ENCODE results near the gene ITGA8.

Gene ITGA8

GRCh38 chr10:15528859-15529239 lies 190.9 kb downstream of the ITGA8 start:
- no peak for DNase-seq (ENCODE audit: low read depth, low spot score)
- Histone ChIP-seq H3K9ac (ENCODE audit: insufficient read length, low read depth) (no peak overlapping the region), H3K27me3 (ENCODE audit: insufficient read depth, insufficient read length) (no peaks in the 10 kb centered on the region), H3K4me3 (ENCODE audit: insufficient read length, low read depth) (no peak overlapping the region), H3K9me3 (ENCODE audit: insufficient read depth, low read length) (no peaks in the 10 kb centered on the region), H3K4me1 (ENCODE audit: insufficient read depth, insufficient read length) (no peaks in the 10 kb centered on the region), H3K36me3 (ENCODE audit: insufficient read depth, insufficient read length, low read length) (no peaks in the 10 kb centered on the region)
- no peak for TF ChIP-seq YY1 (IDR thresholded peaks at IDR 0.05; ENCODE audit: insufficient read depth, insufficient read length)
- no peak for TF ChIP-seq ZNF274 (IDR thresholded peaks at IDR 0.05; ENCODE audit: low read depth, low read length)
- no peak for TF ChIP-seq SUZ12 (IDR thresholded peaks at IDR 0.05; ENCODE audit: extremely low read depth, insufficient read depth, insufficient read length)

- TF ChIP-seq ZNF274 (IDR thresholded peaks at IDR 0.05; ENCODE audit: low read depth, low read length): no peak
- no peak for TF ChIP-seq SUZ12 (IDR thresholded peaks at IDR 0.05; ENCODE audit: extremely low read depth, insufficient read depth, insufficient read length)
- no peak for TF ChIP-seq YY1 (IDR thresholded peaks at IDR 0.05; ENCODE audit: insufficient read depth, insufficient read length)
- no peaks in the 10 kb centered on the region for H3K9me3 ChIP-seq (ENCODE audit: insufficient read depth, low read length)
- no peak for DNase-seq (ENCODE audit: low read depth, low spot score)
- H3K36me3 ChIP-seq (ENCODE audit: insufficient read depth, insufficient read length, low read length): no peaks in the 10 kb centered on the region
- H3K9ac ChIP-seq (ENCODE audit: insufficient read length, low read depth): no peak overlapping the region
- no peak overlapping the region for H3K4me3 ChIP-seq (ENCODE audit: insufficient read length, low read depth)
- H3K27me3 ChIP-seq (ENCODE audit: insufficient read depth, insufficient read length): no peaks in the 10 kb centered on the region
- H3K4me1 ChIP-seq (ENCODE audit: insufficient read depth, insufficient read length): no peaks in the 10 kb centered on the region
Observed at GRCh38 chr10:15526754-15527153, 193.0 kb downstream of the ITGA8 start.

- Histone ChIP-seq H3K36me3 (ENCODE audit: insufficient read depth, insufficient read length, low read length) (no peaks in the 10 kb centered on the region), H3K9me3 (ENCODE audit: insufficient read depth, low read length) (no peaks in the 10 kb centered on the region), H3K9ac (ENCODE audit: insufficient read length, low read depth) (no peak overlapping the region), H3K27me3 (ENCODE audit: insufficient read depth, insufficient read length) (no peaks in the 10 kb centered on the region), H3K4me1 (ENCODE audit: insufficient read depth, insufficient read length) (no peaks in the 10 kb centered on the region), H3K4me3 (ENCODE audit: insufficient read length, low read depth) (no peak overlapping the region)
- TF ChIP-seq YY1 (IDR thresholded peaks at IDR 0.05; ENCODE audit: insufficient read depth, insufficient read length): no peak
- TF ChIP-seq SUZ12 (IDR thresholded peaks at IDR 0.05; ENCODE audit: extremely low read depth, insufficient read depth, insufficient read length): no peak
- no peak for DNase-seq (ENCODE audit: low read depth, low spot score)
Observed at GRCh38 chr10:15521328-15521903, 198.3 kb downstream of the ITGA8 start.

- no peak overlapping the region for H3K4me3 ChIP-seq (ENCODE audit: insufficient read length, low read depth)
- no peak overlapping the region for H3K9ac ChIP-seq (ENCODE audit: insufficient read length, low read depth)
- no peaks in the 10 kb centered on the region for H3K9me3 ChIP-seq (ENCODE audit: insufficient read depth, low read length)
- H3K4me1 ChIP-seq (ENCODE audit: insufficient read depth, insufficient read length): no peaks in the 10 kb centered on the region
- no peaks in the 10 kb centered on the region for H3K36me3 ChIP-seq (ENCODE audit: insufficient read depth, insufficient read length, low read length)
- TF ChIP-seq ZNF274 (IDR thresholded peaks at IDR 0.05; ENCODE audit: low read depth, low read length): no peak
- no peak for TF ChIP-seq YY1 (IDR thresholded peaks at IDR 0.05; ENCODE audit: insufficient read depth, insufficient read length)
- TF ChIP-seq SUZ12 (IDR thresholded peaks at IDR 0.05; ENCODE audit: extremely low read depth, insufficient read depth, insufficient read length): no peak
- no peaks in the 10 kb centered on the region for H3K27me3 ChIP-seq (ENCODE audit: insufficient read depth, insufficient read length)
- no peak for DNase-seq (ENCODE audit: low read depth, low spot score)
Observed at GRCh38 chr10:15518250-15518649, 201.5 kb downstream of the ITGA8 start.

DNA sequence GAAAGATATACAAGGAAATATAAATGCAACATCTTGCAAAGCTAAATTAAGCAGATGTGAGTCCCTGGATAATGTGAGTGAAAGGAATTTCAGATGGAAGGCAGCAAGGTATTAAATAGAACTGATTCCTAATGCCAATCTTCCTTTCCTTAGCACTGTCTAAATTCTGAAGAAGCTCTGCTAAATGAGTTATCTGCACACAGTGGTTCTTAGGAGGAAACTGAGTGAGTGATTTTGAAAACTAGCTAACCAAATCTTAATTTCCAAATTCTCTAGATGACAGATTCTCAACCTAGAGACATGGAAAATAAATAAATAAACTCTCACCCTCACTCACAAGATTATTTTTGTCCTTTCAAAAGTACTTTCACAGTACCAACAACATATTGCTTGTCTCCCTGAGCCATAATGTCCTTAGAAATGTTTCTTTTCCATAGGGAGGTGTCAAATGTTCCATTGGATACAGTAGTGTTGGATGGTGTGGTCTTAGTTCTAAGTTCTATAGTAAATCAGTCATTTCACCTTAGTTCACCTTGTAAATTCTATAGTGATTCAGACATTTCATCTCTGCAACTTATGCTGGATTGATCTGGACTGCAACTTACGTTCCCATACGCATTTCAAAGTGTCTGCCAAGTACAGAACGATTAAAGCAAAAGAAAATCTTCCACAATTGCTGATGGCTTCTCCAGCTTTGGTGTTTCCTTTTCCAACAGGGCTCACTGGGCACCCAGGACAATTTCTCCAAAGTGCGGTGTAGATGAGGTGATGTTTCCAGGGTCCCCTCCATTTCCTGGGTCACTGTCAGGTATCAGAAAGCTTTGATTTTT lies 203.3 kb downstream of the ITGA8 start:
- Histone ChIP-seq H3K4me1 (ENCODE audit: insufficient read depth, insufficient read length) (no peaks in the 10 kb centered on the region), H3K27me3 (ENCODE audit: insufficient read depth, insufficient read length) (no peaks in the 10 kb centered on the region), H3K36me3 (ENCODE audit: insufficient read depth, insufficient read length, low read length) (no peaks in the 10 kb centered on the region), H3K9me3 (ENCODE audit: insufficient read depth, low read length) (no peaks in the 10 kb centered on the region), H3K9ac (ENCODE audit: insufficient read length, low read depth) (no peak overlapping the region), H3K4me3 (ENCODE audit: insufficient read length, low read depth) (no peak overlapping the region)
- TF ChIP-seq ZNF274 (IDR thresholded peaks at IDR 0.05; ENCODE audit: low read depth, low read length): no peak
- TF ChIP-seq YY1 (IDR thresholded peaks at IDR 0.05; ENCODE audit: insufficient read depth, insufficient read length): no peak
- no peak for TF ChIP-seq SUZ12 (IDR thresholded peaks at IDR 0.05; ENCODE audit: extremely low read depth, insufficient read depth, insufficient read length)
- no peak for DNase-seq (ENCODE audit: low read depth, low spot score)

DNA sequence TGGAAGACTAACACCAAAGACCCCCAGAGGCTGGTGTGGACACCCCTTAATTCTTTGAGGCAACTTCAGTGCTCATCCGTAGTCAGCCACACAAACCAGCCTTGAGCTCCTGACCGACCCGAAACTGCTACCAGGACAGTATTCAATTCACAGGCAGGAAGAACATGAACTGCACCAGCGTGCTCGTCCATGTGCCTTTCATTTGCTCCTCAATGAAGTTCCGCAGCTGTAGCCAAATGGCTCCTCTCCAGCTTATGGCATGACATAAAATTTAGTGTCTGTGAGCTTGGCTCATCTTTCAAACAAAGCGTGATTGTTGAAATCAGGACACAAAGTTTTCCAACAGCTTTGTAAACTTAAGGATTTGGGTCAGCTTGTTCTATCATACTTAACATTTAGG lies 204.5 kb downstream of the ITGA8 start:
- H3K36me3 ChIP-seq (ENCODE audit: insufficient read depth, insufficient read length, low read length): no peaks in the 10 kb centered on the region
- H3K9ac ChIP-seq (ENCODE audit: insufficient read length, low read depth): no peak overlapping the region
- no peak for TF ChIP-seq SUZ12 (IDR thresholded peaks at IDR 0.05; ENCODE audit: extremely low read depth, insufficient read depth, insufficient read length)
- TF ChIP-seq YY1 (IDR thresholded peaks at IDR 0.05; ENCODE audit: insufficient read depth, insufficient read length): no peak
- no peak for TF ChIP-seq ZNF274 (IDR thresholded peaks at IDR 0.05; ENCODE audit: low read depth, low read length)
- H3K9me3 ChIP-seq (ENCODE audit: insufficient read depth, low read length): no peaks in the 10 kb centered on the region
- no peaks in the 10 kb centered on the region for H3K4me1 ChIP-seq (ENCODE audit: insufficient read depth, insufficient read length)
- no peak for DNase-seq (ENCODE audit: low read depth, low spot score)
- H3K27me3 ChIP-seq (ENCODE audit: insufficient read depth, insufficient read length): no peaks in the 10 kb centered on the region
- H3K4me3 ChIP-seq (ENCODE audit: insufficient read length, low read depth): no peak overlapping the region

DNA sequence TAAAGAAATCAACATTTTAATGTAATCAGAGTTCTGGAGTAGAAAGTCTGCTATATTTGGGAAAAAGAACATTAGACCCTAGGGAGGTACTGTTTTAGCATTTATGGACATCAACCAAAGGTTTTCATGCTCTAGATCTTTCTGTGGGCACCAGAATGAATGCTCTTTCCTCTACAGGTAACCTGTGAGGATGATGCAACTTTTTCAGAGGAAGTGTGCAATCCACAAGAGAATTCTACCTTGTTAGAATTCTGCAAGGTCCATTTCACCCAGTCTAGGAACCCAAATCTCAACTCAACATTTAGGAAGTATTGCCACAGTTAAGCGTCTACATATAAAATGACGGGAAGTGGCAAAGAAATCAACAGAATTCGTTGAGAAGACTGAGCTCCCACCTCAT lies 208.8 kb downstream of the ITGA8 start:
- Histone ChIP-seq H3K4me3 (ENCODE audit: insufficient read length, low read depth) (no peak overlapping the region), H3K9me3 (ENCODE audit: insufficient read depth, low read length) (no peaks in the 10 kb centered on the region; the same call in 1 of the 2 replicates), H3K36me3 (ENCODE audit: insufficient read depth, insufficient read length, low read length) (no peaks in the 10 kb centered on the region), H3K9ac (ENCODE audit: insufficient read length, low read depth) (no peak overlapping the region), H3K27me3 (ENCODE audit: insufficient read depth, insufficient read length) (no peaks in the 10 kb centered on the region), H3K4me1 (ENCODE audit: insufficient read depth, insufficient read length) (no peaks in the 10 kb centered on the region)
- no peak for DNase-seq (ENCODE audit: low read depth, low spot score)
- TF ChIP-seq SUZ12 (IDR thresholded peaks at IDR 0.05; ENCODE audit: extremely low read depth, insufficient read depth, insufficient read length) (no peak), ZNF274 (IDR thresholded peaks at IDR 0.05; ENCODE audit: low read depth, low read length) (no peak), YY1 (IDR thresholded peaks at IDR 0.05; ENCODE audit: insufficient read depth, insufficient read length) (no peak)

All from NT2/D1 (cell line).